HEK293 (cell line): ENCODE measurements around the gene SESN1.

Experiments
- BCL11A ChIP-seq: fragments of 450-650 bp; formaldehyde crosslinking; IDR thresholded peaks from 2 replicates; pipeline ENCODE4 v1.5.1; 2016; ENCODE audit warnings: low read depth, missing biosample characterization, missing genetic modification characterization
- MEIS1 ChIP-seq: sonication (generic); formaldehyde crosslinking; IDR thresholded peaks from 2 replicates; pipeline ENCODE4 v1.8.1; 2022; ENCODE audit warnings: missing genetic modification reagents, mild to moderate bottlenecking, borderline replicate concordance
- SALL2 ChIP-seq: fragments of 450-650 bp; formaldehyde crosslinking; IDR thresholded peaks from 2 replicates; pipeline ENCODE4 v1.5.0; 2017; ENCODE audit warnings: missing biosample characterization, mild to moderate bottlenecking, missing genetic modification characterization, borderline replicate concordance
- SP2 ChIP-seq: fragments of 450-650 bp; formaldehyde crosslinking; IDR thresholded peaks from 2 replicates; pipeline ENCODE4 v1.5.1; 2016; ENCODE audit warnings: missing biosample characterization, missing genetic modification characterization
- ZFP37 ChIP-seq: fragments of 450-650 bp; formaldehyde crosslinking; IDR thresholded peaks from 2 replicates; pipeline ENCODE4 v1.5.1; 2016; ENCODE audit warnings: missing biosample characterization, missing genetic modification characterization
- ZFP41 ChIP-seq: fragments of 450-650 bp; formaldehyde crosslinking; IDR thresholded peaks from 2 replicates; pipeline ENCODE4 v1.5.1; 2016; ENCODE audit warnings: missing biosample characterization, missing genetic modification characterization, borderline replicate concordance
- ZFP69B ChIP-seq: fragments of 450-650 bp; formaldehyde crosslinking; IDR thresholded peaks from 2 replicates; pipeline ENCODE4 v1.5.1; 2016; ENCODE audit warnings: missing biosample characterization, missing genetic modification characterization
- ZNF155 ChIP-seq: fragments of 450-650 bp; formaldehyde crosslinking; IDR thresholded peaks from 2 replicates; pipeline ENCODE4 v1.5.1; 2016; ENCODE audit warnings: missing biosample characterization, missing genetic modification characterization
- ZNF16 ChIP-seq: fragments of 450-650 bp; formaldehyde crosslinking; IDR thresholded peaks from 2 replicates; pipeline ENCODE4 v1.5.1; 2016; ENCODE audit warnings: low read depth, missing biosample characterization, missing genetic modification characterization
- ZNF202 ChIP-seq: fragments of 450-650 bp; formaldehyde crosslinking; IDR thresholded peaks from 2 replicates; pipeline ENCODE4 v1.5.1; 2016; ENCODE audit warnings: missing biosample characterization, missing genetic modification characterization, borderline replicate concordance
- ZNF239 ChIP-seq: fragments of 450-650 bp; formaldehyde crosslinking; IDR thresholded peaks from 2 replicates; pipeline ENCODE4 v1.5.1; 2016; ENCODE audit warnings: missing biosample characterization, missing genetic modification characterization
- ZNF335 ChIP-seq: fragments of 450-650 bp; formaldehyde crosslinking; conservative IDR thresholded peaks from 2 replicates; pipeline ENCODE4 v1.5.1; 2016; ENCODE audit warnings: missing biosample characterization, missing genetic modification characterization
- ZNF521 ChIP-seq: fragments of 450-650 bp; formaldehyde crosslinking; IDR thresholded peaks from 2 replicates; pipeline ENCODE4 v1.5.1; 2017; ENCODE audit warnings: missing biosample characterization, mild to moderate bottlenecking, missing genetic modification characterization
- ZNF544 ChIP-seq: fragments of 450-650 bp; formaldehyde crosslinking; IDR thresholded peaks from 2 replicates; pipeline ENCODE4 v1.5.0; 2017; ENCODE audit warnings: missing biosample characterization, missing genetic modification characterization
- ZNF555 ChIP-seq: fragments of 450-650 bp; formaldehyde crosslinking; conservative IDR thresholded peaks from 2 replicates; pipeline ENCODE4 v1.5.1; 2017; ENCODE audit warnings: missing biosample characterization, mild to moderate bottlenecking, missing genetic modification characterization, inconsistent platforms
- ZNF707 ChIP-seq: fragments of 450-650 bp; formaldehyde crosslinking; IDR thresholded peaks from 2 replicates; pipeline ENCODE4 v1.5.1; 2016; ENCODE audit warnings: missing biosample characterization, missing genetic modification characterization
- ZNF830 ChIP-seq: fragments of 450-650 bp; IDR thresholded peaks from 2 replicates; pipeline ENCODE4 v1.5.0; 2018; ENCODE audit warnings: missing biosample characterization, missing genetic modification characterization, low read depth, mild to moderate bottlenecking, moderate library complexity
- TF ChIP-seq, protein P1 (sequence below): fragments of 450-650 bp; formaldehyde crosslinking; IDR thresholded peaks from 2 replicates; pipeline ENCODE4 v1.5.1; 2017; ENCODE audit warnings: missing biosample characterization, missing genetic modification characterization
- TF ChIP-seq, protein P2 (sequence below): fragments of 450-650 bp; formaldehyde crosslinking; IDR thresholded peaks from 2 replicates; pipeline ENCODE4 v1.5.1; 2016; ENCODE audit warnings: missing biosample characterization, missing genetic modification characterization
- TF ChIP-seq, protein P3 (sequence below): fragments of 450-650 bp; formaldehyde crosslinking; IDR thresholded peaks from 2 replicates; pipeline ENCODE4 v1.5.1; 2017; ENCODE audit warnings: missing biosample characterization, missing genetic modification characterization
- TF ChIP-seq, protein P4 (sequence below): fragments of 450-650 bp; formaldehyde crosslinking; IDR thresholded peaks from 2 replicates; pipeline ENCODE4 v1.5.1; 2016; ENCODE audit warnings: missing biosample characterization, missing genetic modification characterization
- TF ChIP-seq, protein P5 (sequence below): fragments of 450-650 bp; formaldehyde crosslinking; IDR thresholded peaks from 2 replicates; pipeline ENCODE4 v1.5.1; 2016; ENCODE audit warnings: missing biosample characterization, missing genetic modification characterization, borderline replicate concordance

SESN1 gene

DNA sequence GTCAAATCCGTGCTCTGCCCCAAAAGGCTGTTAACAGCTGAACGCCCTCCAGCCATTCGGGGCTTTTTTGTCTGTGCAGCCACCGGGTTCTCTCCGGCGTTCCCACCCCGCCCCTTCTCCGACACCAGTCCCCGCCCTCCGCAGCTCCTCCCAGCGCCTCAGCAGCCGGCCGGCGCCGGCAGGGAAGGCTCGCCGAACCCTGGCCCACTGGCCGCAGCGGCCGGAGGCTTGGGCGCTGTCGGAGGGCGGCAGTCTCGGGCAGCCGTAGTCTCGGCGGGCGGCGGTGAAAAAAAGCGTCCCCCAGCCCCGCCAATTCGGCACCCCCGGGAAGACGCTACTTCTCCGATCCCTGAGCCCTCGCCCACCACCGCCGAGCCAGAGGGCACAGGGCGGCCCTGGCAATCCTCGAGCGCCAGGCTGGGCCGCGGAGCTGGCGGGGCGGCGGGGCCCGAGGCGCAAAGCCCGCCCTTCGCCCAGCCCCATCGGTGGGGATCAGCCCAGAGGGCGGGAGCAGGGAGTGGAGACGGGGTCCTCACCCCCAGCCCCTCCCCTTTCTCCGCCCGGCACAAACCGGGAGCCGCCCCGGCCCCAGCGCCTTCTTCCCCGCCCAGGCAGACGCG lies at the start of gene SESN1 (continued):
- TF ChIP-seq ZNF555 (tag by site-specific recombination) (no peak), ZNF335 (no peak; the same call in 1 of the 2 replicates), SALL2 (no peak), ZNF16 (no peak), MEIS1 (CRISPR knock-in tag) (no peak), ZNF239 (tag by site-specific recombination) (no peak), ZNF707 (tag by site-specific recombination) (no peak), ZNF830 (tag by site-specific recombination) (no peak), ZFP37 (tag by site-specific recombination) (peak; percentile 96), ZNF202 (no peak), ZNF521 (no peak), ZNF155 (tag by site-specific recombination) (no peak), SP2 (peak; percentile 90), BCL11A (peak; percentile 87), ZFP41 (tag by site-specific recombination) (no peak), ZNF544 (tag by site-specific recombination) (no peak), ZFP69B (tag by site-specific recombination) (peak; percentile 80)
- TF ChIP-seq, protein P1, sequence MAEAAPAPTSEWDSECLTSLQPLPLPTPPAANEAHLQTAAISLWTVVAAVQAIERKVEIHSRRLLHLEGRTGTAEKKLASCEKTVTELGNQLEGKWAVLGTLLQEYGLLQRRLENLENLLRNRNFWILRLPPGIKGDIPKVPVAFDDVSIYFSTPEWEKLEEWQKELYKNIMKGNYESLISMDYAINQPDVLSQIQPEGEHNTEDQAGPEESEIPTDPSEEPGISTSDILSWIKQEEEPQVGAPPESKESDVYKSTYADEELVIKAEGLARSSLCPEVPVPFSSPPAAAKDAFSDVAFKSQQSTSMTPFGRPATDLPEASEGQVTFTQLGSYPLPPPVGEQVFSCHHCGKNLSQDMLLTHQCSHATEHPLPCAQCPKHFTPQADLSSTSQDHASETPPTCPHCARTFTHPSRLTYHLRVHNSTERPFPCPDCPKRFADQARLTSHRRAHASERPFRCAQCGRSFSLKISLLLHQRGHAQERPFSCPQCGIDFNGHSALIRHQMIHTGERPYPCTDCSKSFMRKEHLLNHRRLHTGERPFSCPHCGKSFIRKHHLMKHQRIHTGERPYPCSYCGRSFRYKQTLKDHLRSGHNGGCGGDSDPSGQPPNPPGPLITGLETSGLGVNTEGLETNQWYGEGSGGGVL (tag by site-specific recombination), result no peak
- TF ChIP-seq, protein P2, sequence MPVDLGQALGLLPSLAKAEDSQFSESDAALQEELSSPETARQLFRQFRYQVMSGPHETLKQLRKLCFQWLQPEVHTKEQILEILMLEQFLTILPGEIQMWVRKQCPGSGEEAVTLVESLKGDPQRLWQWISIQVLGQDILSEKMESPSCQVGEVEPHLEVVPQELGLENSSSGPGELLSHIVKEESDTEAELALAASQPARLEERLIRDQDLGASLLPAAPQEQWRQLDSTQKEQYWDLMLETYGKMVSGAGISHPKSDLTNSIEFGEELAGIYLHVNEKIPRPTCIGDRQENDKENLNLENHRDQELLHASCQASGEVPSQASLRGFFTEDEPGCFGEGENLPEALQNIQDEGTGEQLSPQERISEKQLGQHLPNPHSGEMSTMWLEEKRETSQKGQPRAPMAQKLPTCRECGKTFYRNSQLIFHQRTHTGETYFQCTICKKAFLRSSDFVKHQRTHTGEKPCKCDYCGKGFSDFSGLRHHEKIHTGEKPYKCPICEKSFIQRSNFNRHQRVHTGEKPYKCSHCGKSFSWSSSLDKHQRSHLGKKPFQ (tag by site-specific recombination), result no peak
- TF ChIP-seq, protein P3, sequence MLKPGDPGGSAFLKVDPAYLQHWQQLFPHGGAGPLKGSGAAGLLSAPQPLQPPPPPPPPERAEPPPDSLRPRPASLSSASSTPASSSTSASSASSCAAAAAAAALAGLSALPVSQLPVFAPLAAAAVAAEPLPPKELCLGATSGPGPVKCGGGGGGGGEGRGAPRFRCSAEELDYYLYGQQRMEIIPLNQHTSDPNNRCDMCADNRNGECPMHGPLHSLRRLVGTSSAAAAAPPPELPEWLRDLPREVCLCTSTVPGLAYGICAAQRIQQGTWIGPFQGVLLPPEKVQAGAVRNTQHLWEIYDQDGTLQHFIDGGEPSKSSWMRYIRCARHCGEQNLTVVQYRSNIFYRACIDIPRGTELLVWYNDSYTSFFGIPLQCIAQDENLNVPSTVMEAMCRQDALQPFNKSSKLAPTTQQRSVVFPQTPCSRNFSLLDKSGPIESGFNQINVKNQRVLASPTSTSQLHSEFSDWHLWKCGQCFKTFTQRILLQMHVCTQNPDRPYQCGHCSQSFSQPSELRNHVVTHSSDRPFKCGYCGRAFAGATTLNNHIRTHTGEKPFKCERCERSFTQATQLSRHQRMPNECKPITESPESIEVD (tag by site-specific recombination), result no peak
- TF ChIP-seq, protein P4, sequence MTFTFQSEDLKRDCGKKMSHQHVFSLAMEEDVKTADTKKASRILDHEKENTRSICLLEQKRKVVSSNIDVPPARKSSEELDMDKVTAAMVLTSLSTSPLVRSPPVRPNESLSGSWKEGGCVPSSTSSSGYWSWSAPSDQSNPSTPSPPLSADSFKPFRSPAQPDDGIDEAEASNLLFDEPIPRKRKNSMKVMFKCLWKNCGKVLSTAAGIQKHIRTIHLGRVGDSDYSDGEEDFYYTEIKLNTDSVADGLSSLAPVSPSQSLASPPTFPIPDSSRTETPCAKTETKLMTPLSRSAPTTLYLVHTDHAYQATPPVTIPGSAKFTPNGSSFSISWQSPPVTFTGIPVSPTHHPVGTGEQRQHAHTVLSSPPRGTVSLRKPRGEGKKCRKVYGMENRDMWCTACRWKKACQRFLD, result peak; percentile 99
- TF ChIP-seq, protein P5, sequence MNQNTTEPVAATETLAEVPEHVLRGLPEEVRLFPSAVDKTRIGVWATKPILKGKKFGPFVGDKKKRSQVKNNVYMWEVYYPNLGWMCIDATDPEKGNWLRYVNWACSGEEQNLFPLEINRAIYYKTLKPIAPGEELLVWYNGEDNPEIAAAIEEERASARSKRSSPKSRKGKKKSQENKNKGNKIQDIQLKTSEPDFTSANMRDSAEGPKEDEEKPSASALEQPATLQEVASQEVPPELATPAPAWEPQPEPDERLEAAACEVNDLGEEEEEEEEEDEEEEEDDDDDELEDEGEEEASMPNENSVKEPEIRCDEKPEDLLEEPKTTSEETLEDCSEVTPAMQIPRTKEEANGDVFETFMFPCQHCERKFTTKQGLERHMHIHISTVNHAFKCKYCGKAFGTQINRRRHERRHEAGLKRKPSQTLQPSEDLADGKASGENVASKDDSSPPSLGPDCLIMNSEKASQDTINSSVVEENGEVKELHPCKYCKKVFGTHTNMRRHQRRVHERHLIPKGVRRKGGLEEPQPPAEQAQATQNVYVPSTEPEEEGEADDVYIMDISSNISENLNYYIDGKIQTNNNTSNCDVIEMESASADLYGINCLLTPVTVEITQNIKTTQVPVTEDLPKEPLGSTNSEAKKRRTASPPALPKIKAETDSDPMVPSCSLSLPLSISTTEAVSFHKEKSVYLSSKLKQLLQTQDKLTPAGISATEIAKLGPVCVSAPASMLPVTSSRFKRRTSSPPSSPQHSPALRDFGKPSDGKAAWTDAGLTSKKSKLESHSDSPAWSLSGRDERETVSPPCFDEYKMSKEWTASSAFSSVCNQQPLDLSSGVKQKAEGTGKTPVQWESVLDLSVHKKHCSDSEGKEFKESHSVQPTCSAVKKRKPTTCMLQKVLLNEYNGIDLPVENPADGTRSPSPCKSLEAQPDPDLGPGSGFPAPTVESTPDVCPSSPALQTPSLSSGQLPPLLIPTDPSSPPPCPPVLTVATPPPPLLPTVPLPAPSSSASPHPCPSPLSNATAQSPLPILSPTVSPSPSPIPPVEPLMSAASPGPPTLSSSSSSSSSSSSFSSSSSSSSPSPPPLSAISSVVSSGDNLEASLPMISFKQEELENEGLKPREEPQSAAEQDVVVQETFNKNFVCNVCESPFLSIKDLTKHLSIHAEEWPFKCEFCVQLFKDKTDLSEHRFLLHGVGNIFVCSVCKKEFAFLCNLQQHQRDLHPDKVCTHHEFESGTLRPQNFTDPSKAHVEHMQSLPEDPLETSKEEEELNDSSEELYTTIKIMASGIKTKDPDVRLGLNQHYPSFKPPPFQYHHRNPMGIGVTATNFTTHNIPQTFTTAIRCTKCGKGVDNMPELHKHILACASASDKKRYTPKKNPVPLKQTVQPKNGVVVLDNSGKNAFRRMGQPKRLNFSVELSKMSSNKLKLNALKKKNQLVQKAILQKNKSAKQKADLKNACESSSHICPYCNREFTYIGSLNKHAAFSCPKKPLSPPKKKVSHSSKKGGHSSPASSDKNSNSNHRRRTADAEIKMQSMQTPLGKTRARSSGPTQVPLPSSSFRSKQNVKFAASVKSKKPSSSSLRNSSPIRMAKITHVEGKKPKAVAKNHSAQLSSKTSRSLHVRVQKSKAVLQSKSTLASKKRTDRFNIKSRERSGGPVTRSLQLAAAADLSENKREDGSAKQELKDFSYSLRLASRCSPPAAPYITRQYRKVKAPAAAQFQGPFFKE (tag by site-specific recombination), result no peak
